H4 (cell line): ENCODE measurements around the gene LRRC46. TPM values are rescaled to one million over a fixed set of nuclear protein-coding genes. Genes with fewer than 3 reads are reported as not detected.

Experiments
- DNase-seq: peaks from one replicate; pipeline ENCODE4 v3.0.0-alpha.2; 2015; ENCODE audit warnings: low spot score
- total RNA-seq: library from RNA; depleted of rRNA; stranded (reverse); fragments of >200 nt; shearing (Covaris generic); gene quantifications from 2 replicates; pipeline ENCODE4 v1.2.3, GENCODE V29; 2014; rRNA removed

Gene LRRC46
- total RNA-seq, result 0.27 and 0.35 TPM in 2 replicates

- DNase-seq, result peak; percentile 93
These were observed at the start of gene LRRC46, which contains the start of gene MRPL10 for GRCh38 chr17:47831003-47831933. Gene LRRC46 (plus strand): TSS chr17:47831670. CDS start chr17:47831990, 320 bp downstream. Gene MRPL10 (minus strand): TSS chr17:47831541. CDS start chr17:47831511, 30 bp downstream.

GRCh38 chr17:47785538-47786123 lies 45.8 kb upstream of the LRRC46 start:
- no peak for DNase-seq

GRCh38 chr17:47789611-47790561 lies 41.6 kb upstream of the LRRC46 start:
- DNase-seq, result peak; percentile 35

- DNase-seq, result no peak
These were observed 40.4 kb upstream of the LRRC46 start for GRCh38 chr17:47791025-47791424.

- DNase-seq, result no peak
These were observed 39.0 kb upstream of the LRRC46 start for GRCh38 chr17:47792457-47792856.

- no peak for DNase-seq
These were observed 38.5 kb upstream of the LRRC46 start for GRCh38 chr17:47792979-47793378.

- DNase-seq, result no peak
These were observed 33.7 kb upstream of the LRRC46 start for GRCh38 chr17:47797797-47798196.

GRCh38 chr17:47800686-47801085 lies 30.8 kb upstream of the LRRC46 start:
- no peak for DNase-seq

GRCh38 chr17:47801176-47801765 lies 30.2 kb upstream of the LRRC46 start:
- no peak for DNase-seq

- no peak for DNase-seq
These were observed 29.6 kb upstream of the LRRC46 start for GRCh38 chr17:47801906-47802305.

GRCh38 chr17:47802341-47803022 lies 29.0 kb upstream of the LRRC46 start:
- DNase-seq, result peak; percentile 61

GRCh38 chr17:47803201-47803600 lies 28.3 kb upstream of the LRRC46 start:
- DNase-seq, result no peak

GRCh38 chr17:47803751-47804150 lies 27.7 kb upstream of the LRRC46 start:
- DNase-seq, result no peak

- no peak for DNase-seq
These were observed 27.0 kb upstream of the LRRC46 start for GRCh38 chr17:47804461-47804860.

- DNase-seq, result no peak
These were observed 25.2 kb upstream of the LRRC46 start for GRCh38 chr17:47806026-47806912.

GRCh38 chr17:47806913-47807255 lies 24.6 kb upstream of the LRRC46 start:
- DNase-seq, result no peak

- no peak for DNase-seq
These were observed 24.0 kb upstream of the LRRC46 start for GRCh38 chr17:47807421-47807820.

GRCh38 chr17:47808036-47808829 lies 23.2 kb upstream of the LRRC46 start:
- DNase-seq, result no peak
